Stimulated activated effector memory CD8-positive, alpha-beta T cell treated with anti-CD3 and anti-CD28 coated beads, Interleukin-12 subunit alpha, Interleukin-12 subunit beta, amount 100 ng/mL, for 72 hours (primary cell): ENCODE data around the gene ST14.

ENCODE experiments used
- ATAC-seq: fragments of 150-1000 bp; cut with Tn5 transposase; 2 replicates; pipeline ENCODE4 v1.10.0; 2021
- DNase-seq, 2 donors: peaks; one replicate each; pipeline ENCODE4 v3.0.0; 2021 to 2022; ENCODE audit warnings: low spot score in 2 of 2
- H3K27ac Mint-ChIP-seq: one replicate; pipeline ENCODE4 v1.8.0; 2022; ENCODE audit warnings: mild to moderate bottlenecking, mixed read lengths
- H3K36me3 Mint-ChIP-seq: one replicate; pipeline ENCODE4 v1.8.0; 2022; ENCODE audit warnings: mild to moderate bottlenecking, mixed read lengths
- H3K4me1 Mint-ChIP-seq: one replicate; pipeline ENCODE4 v1.8.0; 2022; ENCODE audit warnings: mixed read lengths
- H3K4me3 Mint-ChIP-seq: one replicate; pipeline ENCODE4 v1.8.0; 2022; ENCODE audit warnings: mild to moderate bottlenecking, mixed read lengths
- H3K9me3 Mint-ChIP-seq: one replicate; pipeline ENCODE4 v1.8.0; 2022; ENCODE audit warnings: mixed read lengths

The ST14 gene

GRCh38 chr11:130202009-130202817 is 42.6 kb downstream of the ST14 start:
- DNase-seq (no peak), ATAC-seq (peak; percentile 4)
- no peaks in the 10 kb centered on the region for H3K4me1 Mint-ChIP-seq
- no peak overlapping the region for H3K27ac Mint-ChIP-seq
- H3K4me3 Mint-ChIP-seq = no peak overlapping the region
- no peaks in the 10 kb centered on the region for H3K9me3 Mint-ChIP-seq
- no peaks in the 10 kb centered on the region for H3K36me3 Mint-ChIP-seq

- H3K36me3 Mint-ChIP-seq = no peaks in the 10 kb centered on the region
- H3K4me3 Mint-ChIP-seq = no peak overlapping the region
- H3K9me3 Mint-ChIP-seq = no peaks in the 10 kb centered on the region
- DNase-seq = no peak
- peak; percentile 8 for ATAC-seq
- no peaks in the 10 kb centered on the region for H3K4me1 Mint-ChIP-seq
- H3K27ac Mint-ChIP-seq = no peak overlapping the region
Observed at GRCh38 chr11:130202818-130203689, 43.5 kb downstream of the ST14 start.

- Mint-ChIP-seq H3K4me1 (no peaks in the 10 kb centered on the region), H3K4me3 (no peak overlapping the region), H3K36me3 (no peaks in the 10 kb centered on the region), H3K9me3 (no peaks in the 10 kb centered on the region), H3K27ac (no peak overlapping the region)
- DNase-seq (no peak), ATAC-seq (no peak)
Observed at GRCh38 chr11:130203766-130204702, 44.5 kb downstream of the ST14 start.

DNA sequence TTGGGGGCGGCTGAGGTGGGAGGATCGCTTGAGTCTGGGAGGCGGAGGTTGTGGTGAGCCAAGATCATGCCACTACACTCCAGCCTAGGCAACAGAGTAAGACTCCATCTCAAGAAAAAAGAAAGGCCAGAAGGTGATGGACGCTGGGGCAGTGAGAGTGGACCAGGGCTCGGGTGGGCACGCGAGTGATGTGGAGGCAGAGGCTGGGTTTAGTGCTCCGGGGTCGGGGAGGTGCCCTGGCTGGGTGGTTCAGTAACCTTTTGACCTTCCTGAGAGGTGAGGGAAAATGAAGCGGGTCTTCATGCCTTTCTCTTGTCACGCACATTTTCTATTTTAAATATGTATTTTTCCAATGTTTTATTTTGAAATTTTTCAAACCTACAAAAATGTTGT is 45.1 kb downstream of the ST14 start:
- no peaks in the 10 kb centered on the region for H3K9me3 Mint-ChIP-seq
- ATAC-seq (no peak), DNase-seq (no peak)
- no peak overlapping the region for H3K4me3 Mint-ChIP-seq
- no peaks in the 10 kb centered on the region for H3K4me1 Mint-ChIP-seq
- H3K36me3 Mint-ChIP-seq = no peaks in the 10 kb centered on the region
- H3K27ac Mint-ChIP-seq = no peak overlapping the region

- Mint-ChIP-seq H3K36me3 (no peaks in the 10 kb centered on the region), H3K9me3 (no peaks in the 10 kb centered on the region), H3K4me3 (no peak overlapping the region), H3K27ac (no peak overlapping the region), H3K4me1 (no peaks in the 10 kb centered on the region)
- DNase-seq = no peak
- no peak for ATAC-seq
Observed at GRCh38 chr11:130206141-130206540, 46.6 kb downstream of the ST14 start.

GRCh38 chr11:130208241-130209127 is 48.9 kb downstream of the ST14 start:
- DNase-seq = no peak
- no peaks in the 10 kb centered on the region for H3K4me1 Mint-ChIP-seq
- no peaks in the 10 kb centered on the region for H3K36me3 Mint-ChIP-seq
- no peak for ATAC-seq
- H3K4me3 Mint-ChIP-seq = no peak overlapping the region
- no peaks in the 10 kb centered on the region for H3K9me3 Mint-ChIP-seq
- no peak overlapping the region for H3K27ac Mint-ChIP-seq

GRCh38 chr11:130209128-130209932 is 49.7 kb downstream of the ST14 start:
- DNase-seq = no peak
- no peaks in the 10 kb centered on the region for H3K9me3 Mint-ChIP-seq
- ATAC-seq = no peak

DNA sequence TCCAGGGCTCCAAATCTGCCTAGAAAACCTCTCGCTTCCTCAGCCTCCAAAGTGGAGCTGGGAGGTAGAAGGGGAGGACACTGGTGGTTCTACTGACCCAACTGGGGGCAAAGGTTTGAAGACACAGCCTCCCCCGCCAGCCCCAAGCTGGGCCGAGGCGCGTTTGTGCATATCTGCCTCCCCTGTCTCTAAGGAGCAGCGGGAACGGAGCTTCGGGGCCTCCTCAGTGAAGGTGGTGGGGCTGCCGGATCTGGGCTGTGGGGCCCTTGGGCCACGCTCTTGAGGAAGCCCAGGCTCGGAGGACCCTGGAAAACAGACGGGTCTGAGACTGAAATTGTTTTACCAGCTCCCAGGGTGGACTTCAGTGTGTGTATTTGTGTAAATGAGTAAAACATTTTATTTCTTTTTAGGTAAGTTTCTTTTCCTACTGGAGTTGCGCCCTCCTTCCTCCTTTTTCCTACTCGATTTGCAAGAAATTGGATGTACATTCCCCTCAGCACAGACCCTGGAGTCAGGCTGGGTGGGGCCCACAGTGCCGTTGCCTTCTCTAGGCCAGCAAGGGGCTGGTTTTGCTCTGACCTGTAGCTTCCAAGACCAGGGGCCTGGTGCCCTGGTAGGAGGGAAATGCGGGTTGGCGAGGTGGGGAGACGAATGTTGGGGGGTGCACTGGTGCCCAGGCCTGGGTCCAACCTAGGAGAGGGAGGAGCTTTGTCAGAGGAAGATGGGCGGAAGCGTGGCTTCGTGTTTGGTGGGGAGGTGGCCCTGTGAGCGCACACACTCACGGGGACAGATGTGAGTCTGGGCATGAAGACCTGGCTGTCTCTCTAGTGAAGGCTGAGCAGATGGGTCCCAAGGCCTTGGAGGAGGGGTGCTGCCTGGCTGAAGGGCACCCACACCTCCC is 50.6 kb downstream of the ST14 start:
- H3K27ac Mint-ChIP-seq = no peak overlapping the region
- no peak for ATAC-seq

More at GRCh38 chr11:130209128-130209932, 49.7 kb downstream of the ST14 start:
- H3K27ac Mint-ChIP-seq = no peak overlapping the region
- no peaks in the 10 kb centered on the region for H3K36me3 Mint-ChIP-seq
- no peaks in the 10 kb centered on the region for H3K4me1 Mint-ChIP-seq
- no peak overlapping the region for H3K4me3 Mint-ChIP-seq

GRCh38 chr11:130211144-130211543 is 51.6 kb downstream of the ST14 start:
- no peak overlapping the region for H3K27ac Mint-ChIP-seq
- no peaks in the 10 kb centered on the region for H3K9me3 Mint-ChIP-seq
- H3K4me1 Mint-ChIP-seq = no peaks in the 10 kb centered on the region
- ATAC-seq (no peak), DNase-seq (peak in 1 of 2 donors; percentile 45)
- H3K36me3 Mint-ChIP-seq = no peaks in the 10 kb centered on the region
- no peak overlapping the region for H3K4me3 Mint-ChIP-seq

More for the DNA sequence above, 50.6 kb downstream of the ST14 start:
- Mint-ChIP-seq H3K4me3 (no peak overlapping the region), H3K9me3 (no peaks in the 10 kb centered on the region), H3K4me1 (no peaks in the 10 kb centered on the region), H3K36me3 (no peaks in the 10 kb centered on the region)
- no peak for DNase-seq

DNA sequence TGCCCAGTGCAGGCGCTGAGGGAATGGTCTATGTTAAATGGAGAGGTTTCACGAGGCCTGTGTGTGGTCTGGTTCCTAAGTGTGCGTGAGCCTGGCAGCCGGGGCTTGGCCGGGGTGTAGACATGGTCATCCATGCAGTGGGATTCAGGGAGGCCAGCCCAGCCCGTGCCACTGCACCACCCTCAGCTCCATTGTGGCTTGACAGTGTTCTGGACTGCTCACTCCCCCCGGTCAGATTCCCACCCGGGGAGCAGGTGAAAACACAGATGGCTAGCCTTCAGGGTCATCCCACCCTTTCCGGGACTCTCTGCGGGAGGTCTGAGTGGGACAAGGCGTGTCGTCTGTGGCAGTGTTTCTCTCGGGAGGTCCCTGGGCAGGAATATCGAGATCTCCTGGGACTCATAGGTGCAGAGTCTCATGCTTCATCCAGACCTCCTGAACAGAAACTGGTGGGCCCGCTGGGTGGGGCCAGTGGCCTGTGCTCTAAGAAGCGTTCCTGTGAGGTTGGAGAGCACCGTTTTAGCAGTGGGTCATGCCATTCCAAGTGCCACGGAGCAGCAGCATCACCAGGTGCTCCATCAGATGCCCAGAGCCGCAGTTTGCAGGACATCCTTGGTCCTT is 52.3 kb downstream of the ST14 start:
- H3K27ac Mint-ChIP-seq = no peak overlapping the region
- DNase-seq (peak in 1 of 2 donors; percentile 45), ATAC-seq (no peak)
- H3K4me3 Mint-ChIP-seq = no peak overlapping the region
- no peaks in the 10 kb centered on the region for H3K4me1 Mint-ChIP-seq
- H3K9me3 Mint-ChIP-seq = no peaks in the 10 kb centered on the region
- no peaks in the 10 kb centered on the region for H3K36me3 Mint-ChIP-seq

DNA sequence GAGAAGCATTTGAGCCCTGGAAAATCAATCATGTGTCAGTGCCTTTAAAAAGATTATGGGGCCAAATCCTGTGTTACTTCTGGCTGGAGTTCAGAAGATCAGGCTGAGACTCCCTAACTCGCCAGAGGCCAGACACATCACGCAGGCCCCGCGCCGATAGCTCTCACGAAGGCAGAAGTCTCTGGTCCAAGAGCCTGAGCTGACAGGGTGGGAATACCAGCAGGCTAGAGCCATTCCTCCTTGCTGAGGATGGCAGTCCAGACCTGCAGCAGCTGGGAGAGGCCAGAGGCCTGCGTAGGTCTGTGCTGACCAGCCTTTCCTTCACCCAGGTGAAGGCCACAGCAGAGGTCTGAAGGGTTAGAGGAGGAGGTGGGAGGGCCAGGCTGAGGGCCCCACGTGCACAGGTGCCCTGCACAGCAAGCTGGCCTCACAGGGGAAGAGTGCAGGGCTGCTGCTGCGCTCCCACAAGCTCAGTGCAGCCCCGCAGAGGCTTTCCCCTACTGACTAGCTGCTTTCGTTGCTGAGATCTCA is 52.9 kb downstream of the ST14 start:
- ATAC-seq (no peak), DNase-seq (peak in 1 of 2 donors; percentile 47)
- H3K4me1 Mint-ChIP-seq = peaks cover 1% of the 10 kb centered on the region
- peaks cover 2% of the 10 kb centered on the region for H3K36me3 Mint-ChIP-seq
- no peak overlapping the region for H3K4me3 Mint-ChIP-seq
- no peak overlapping the region for H3K27ac Mint-ChIP-seq
- H3K9me3 Mint-ChIP-seq = no peaks in the 10 kb centered on the region
